GM21526 (cell line): ENCODE results near the gene PCDHGB3.
"Not testable (repeated sequence)": the region's sequence is repeated elsewhere in the genome, so short reads cannot be mapped to it uniquely, and the experiment has no call there.

Experiments
- ATAC-seq: cut with Tn5 transposase; IDR thresholded peaks from one replicate; pipeline ENCODE4 v1.9.1; 2021; ENCODE audit warnings: moderate library complexity; ENCODE audit not compliant: unreplicated experiment, low FRiP score

PCDHGB3 gene

DNA sequence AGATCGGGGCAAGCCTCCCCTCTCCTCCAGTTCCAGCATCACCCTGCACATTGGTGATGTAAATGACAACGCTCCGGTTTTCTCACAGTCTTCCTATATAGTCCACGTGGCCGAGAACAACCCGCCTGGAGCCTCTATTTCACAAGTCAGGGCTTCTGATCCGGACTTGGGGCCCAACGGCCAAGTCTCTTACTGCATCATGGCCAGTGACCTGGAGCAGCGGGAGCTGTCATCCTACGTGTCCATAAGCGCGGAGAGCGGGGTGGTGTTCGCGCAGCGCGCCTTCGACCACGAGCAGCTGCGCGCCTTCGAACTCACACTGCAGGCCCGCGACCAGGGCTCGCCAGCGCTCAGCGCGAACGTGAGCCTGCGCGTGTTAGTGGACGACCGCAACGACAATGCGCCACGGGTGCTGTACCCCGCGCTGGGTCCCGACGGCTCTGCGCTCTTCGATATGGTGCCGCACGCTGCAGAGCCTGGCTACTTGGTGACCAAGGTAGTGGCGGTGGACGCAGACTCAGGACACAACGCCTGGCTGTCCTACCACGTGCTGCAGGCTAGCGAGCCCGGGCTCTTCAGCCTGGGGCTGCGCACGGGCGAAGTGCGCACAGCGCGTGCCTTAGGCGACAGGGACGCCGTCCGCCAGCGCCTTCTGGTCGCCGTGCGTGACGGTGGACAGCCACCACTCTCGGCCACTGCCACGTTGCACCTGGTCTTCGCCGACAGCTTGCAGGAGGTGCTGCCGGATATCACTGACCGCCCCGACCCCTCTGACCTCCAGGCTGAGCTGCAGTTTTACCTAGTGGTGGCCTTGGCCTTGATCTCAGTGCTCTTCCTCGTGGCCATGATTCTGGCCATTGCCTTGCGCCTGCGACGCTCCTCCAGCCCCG, 19.4 kb downstream of the PCDHGB3 start:
- ATAC-seq, result no peak

DNA sequence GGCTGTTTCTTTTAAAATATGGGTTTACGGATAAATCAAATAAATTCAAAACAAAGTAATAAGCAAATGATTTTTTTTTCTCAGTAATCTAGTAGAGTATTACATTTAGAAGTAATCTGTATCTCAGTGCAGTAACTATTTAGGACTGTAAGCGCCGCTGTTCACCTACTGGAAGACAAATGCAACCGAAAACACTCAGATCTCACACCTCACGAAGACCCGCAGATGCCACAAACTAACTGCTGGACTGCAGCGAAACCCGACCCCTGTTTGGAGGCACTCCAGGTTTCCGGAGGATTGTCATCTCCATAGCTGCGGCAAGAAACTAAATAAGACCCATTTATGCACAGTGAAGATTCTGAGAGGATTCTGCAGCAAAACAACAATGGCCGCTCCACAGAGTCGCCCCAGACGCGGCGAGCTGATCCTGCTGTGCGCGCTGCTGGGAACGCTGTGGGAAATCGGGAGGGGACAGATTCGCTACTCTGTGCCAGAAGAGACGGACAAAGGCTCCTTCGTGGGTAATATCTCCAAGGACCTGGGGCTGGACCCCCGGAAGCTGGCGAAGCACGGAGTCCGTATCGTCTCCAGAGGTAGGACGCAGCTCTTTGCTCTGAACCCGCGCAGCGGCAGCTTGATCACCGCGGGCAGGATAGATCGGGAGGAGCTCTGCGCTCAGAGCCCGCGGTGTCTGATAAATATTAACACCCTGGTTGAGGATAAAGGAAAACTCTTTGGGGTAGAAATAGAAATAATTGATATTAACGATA, 22.6 kb downstream of the PCDHGB3 start, which contains the start of gene PCDHGA8:
Gene PCDHGA8, plus strand, starts transcription at position 205 of the 770 bp plus-strand sequence. Its CDS starts 181 bp downstream, at position 386.
- no peak for ATAC-seq

DNA sequence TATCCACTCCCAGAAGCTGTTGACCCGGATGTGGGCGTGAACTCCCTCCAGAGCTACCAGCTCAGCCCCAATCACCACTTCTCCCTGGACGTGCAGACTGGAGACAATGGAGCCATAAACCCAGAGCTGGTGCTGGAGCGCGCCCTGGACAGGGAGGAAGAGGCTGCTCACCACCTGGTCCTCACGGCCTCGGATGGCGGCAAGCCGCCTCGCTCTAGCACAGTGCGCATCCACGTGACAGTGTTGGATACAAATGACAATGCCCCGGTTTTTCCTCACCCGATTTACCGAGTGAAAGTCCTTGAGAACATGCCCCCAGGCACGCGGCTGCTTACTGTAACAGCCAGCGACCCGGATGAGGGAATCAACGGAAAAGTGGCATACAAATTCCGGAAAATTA, 23.2 kb downstream of the PCDHGB3 start:
- no peak for ATAC-seq

DNA sequence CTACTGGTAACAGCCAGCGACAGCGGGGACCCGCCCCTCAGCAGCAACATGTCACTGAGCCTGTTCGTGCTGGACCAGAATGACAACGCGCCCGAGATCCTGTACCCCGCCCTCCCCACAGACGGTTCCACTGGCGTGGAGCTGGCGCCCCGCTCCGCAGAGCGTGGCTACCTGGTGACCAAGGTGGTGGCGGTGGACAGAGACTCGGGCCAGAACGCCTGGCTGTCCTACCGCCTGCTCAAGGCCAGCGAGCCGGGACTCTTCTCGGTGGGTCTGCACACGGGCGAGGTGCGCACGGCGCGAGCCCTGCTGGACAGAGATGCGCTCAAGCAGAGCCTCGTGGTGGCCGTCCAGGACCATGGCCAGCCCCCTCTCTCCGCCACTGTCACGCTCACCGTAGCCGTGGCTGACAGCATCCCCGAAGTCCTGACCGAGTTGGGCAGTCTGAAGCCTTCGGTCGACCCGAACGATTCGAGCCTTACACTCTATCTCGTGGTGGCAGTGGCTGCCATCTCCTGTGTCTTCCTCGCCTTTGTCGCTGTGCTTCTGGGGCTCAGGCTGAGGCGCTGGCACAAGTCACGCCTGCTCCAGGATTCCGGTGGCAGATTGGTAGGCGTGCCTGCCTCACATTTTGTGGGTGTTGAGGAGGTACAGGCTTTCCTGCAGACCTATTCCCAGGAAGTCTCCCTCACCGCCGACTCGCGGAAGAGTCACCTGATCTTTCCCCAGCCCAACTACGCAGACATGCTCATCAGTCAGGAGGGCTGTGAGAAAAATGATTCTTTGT, 24.6 kb downstream of the PCDHGB3 start:
- not testable (repeated sequence) for ATAC-seq

DNA sequence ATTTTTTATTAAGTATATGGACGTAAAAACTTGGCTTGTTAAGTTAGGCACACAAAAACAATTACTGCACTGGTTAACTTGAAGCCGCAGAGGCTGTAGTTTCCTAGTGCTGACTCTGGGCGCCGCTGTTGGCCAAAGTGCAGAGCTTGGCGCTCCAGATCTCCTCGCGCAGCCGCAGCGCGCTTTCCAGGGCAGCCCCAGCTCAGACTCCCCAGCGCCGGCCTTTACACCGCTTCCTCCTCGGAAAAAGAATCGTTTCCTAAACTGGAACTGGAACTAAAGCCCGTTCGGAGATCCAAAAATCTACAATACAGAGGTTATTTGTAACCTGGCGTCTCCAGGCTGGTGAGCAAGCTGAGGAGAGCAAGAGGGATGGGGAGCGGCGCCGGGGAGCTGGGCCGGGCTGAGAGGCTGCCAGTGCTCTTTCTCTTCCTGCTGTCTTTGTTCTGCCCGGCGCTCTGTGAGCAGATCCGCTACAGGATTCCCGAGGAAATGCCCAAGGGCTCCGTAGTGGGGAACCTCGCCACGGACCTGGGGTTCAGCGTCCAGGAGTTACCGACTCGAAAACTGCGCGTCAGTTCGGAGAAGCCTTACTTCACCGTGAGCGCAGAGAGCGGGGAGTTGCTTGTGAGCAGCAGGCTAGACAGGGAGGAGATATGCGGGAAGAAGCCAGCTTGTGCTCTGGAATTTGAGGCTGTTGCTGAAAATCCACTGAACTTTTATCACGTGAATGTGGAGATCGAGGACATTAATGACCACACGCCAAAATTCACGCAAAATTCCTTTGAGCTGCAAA, 27.9 kb downstream of the PCDHGB3 start, which contains the start of gene PCDHGB5:
Gene PCDHGB5, plus strand, starts transcription at position 192 of the 796 bp plus-strand sequence. Its CDS starts 181 bp downstream, at position 373.
- peak; percentile 93 for ATAC-seq

DNA sequence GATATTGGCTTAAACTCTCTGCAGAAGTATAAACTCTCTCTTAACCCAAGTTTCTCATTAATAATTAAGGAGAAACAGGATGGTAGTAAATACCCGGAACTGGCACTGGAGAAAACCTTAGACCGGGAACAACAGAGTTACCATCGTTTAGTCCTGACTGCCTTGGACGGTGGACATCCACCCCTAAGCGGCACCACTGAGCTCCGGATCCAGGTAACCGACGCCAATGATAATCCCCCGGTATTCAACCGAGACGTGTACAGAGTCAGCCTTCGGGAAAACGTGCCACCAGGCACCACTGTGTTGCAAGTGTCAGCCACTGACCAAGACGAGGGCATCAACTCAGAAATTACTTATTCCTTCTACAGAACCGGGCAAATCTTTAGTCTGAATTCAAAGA, 28.6 kb downstream of the PCDHGB3 start:
- ATAC-seq, result no peak

DNA sequence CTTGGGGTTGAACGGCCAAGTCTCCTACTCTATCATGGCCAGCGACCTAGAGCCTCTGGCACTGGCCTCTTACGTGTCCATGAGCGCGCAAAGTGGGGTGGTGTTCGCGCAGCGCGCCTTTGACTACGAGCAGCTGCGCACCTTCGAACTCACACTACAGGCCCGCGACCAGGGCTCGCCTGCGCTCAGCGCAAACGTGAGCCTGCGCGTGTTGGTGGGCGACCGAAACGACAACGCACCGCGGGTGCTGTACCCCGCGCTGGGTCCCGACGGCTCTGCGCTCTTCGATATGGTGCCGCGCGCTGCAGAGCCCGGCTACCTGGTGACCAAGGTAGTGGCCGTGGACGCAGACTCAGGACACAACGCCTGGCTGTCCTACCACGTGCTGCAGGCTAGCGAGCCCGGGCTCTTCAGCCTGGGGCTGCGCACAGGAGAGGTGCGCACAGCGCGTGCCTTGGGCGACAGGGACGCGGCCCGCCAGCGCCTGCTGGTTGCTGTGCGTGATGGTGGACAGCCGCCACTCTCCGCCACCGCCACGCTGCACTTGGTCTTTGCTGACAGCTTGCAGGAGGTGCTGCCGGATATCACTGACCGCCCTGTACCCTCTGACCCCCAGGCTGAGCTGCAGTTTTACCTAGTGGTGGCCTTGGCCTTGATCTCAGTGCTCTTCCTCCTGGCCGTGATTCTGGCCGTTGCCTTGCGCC, 29.7 kb downstream of the PCDHGB3 start:
- no peak for ATAC-seq

DNA sequence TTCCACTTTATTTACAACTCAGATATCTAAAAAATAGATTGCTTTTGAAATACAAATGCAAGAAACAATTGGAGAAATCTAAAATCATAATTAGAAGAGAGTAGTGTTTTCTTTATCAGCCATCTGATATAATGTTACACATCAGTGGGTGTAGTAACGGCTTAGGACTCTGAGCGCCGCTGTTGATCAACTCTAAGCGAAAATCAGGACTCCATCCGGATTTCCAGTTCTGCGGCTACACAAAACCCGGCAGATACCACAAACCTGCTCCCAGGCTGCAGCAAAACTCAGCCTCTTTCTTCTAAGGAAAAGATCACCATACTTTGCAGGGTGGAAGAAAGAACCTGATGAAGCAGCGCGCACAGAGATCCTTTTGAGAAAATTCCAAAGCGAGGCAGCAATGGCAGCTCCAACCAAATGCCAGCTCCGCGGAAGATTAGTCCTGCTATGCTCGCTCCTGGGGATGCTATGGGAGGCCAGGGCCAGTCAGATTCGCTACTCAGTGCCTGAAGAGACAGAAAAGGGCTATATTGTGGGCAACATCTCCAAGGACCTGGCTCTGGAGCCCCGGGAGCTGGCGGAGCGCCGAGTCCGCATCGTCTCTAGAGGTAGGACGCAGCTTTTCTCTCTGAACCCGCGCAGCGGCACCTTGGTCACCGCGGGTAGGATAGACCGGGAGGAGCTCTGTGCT, 32.7 kb downstream of the PCDHGB3 start, which contains the start of gene PCDHGA9:
Gene PCDHGA9, plus strand, starts transcription at position 226 of the 691 bp plus-strand sequence. Its CDS starts 175 bp downstream, at position 401.
- ATAC-seq, result no peak

DNA sequence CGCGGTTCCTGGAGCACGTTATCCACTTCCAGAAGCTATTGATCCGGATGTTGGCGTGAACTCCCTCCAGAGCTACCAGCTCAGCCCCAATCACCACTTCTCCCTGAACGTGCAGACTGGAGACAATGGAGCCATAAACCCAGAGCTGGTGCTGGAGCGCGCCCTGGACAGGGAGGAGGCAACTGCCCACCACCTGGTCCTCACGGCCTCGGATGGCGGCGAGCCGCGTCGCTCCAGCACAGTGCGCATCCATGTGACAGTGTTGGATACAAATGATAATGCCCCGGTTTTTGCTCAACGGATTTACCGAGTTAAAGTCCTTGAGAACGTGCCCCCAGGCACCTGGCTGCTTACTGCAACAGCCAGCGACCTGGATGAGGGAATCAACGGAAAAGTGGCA, 33.3 kb downstream of the PCDHGB3 start:
- no peak for ATAC-seq

DNA sequence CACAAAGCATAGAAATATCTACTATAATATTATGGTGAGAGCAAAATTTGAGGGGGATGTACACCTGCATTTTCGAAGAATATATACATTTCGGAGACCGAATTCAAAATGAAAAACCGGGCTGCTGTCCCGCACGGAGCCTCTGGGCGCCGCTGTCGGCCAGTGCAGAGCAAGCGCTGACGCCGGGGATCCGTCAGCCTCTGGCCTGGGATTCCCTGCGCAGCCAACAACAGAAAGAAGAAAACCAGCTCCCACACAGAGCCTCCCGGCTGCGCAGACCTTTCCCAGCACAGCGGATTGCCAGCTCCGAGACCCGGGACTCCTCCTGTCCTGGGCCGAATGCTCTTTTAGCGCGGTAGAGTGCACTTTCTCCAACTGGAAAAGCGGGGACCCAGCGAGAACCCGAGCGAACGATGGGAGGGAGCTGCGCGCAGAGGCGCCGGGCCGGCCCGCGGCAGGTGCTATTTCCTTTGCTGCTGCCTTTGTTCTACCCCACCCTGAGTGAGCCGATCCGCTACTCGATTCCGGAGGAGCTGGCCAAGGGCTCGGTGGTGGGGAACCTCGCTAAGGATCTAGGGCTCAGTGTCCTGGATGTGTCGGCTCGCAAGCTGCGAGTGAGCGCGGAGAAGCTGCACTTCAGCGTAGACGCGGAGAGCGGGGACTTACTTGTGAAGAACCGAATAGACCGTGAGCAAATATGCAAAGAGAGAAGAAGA, 37.9 kb downstream of the PCDHGB3 start, which contains the start of gene PCDHGB6:
Gene PCDHGB6, plus strand, starts transcription at position 232 of the 716 bp plus-strand sequence. Its CDS starts 182 bp downstream, at position 414.
- ATAC-seq, result peak; percentile 75

DNA sequence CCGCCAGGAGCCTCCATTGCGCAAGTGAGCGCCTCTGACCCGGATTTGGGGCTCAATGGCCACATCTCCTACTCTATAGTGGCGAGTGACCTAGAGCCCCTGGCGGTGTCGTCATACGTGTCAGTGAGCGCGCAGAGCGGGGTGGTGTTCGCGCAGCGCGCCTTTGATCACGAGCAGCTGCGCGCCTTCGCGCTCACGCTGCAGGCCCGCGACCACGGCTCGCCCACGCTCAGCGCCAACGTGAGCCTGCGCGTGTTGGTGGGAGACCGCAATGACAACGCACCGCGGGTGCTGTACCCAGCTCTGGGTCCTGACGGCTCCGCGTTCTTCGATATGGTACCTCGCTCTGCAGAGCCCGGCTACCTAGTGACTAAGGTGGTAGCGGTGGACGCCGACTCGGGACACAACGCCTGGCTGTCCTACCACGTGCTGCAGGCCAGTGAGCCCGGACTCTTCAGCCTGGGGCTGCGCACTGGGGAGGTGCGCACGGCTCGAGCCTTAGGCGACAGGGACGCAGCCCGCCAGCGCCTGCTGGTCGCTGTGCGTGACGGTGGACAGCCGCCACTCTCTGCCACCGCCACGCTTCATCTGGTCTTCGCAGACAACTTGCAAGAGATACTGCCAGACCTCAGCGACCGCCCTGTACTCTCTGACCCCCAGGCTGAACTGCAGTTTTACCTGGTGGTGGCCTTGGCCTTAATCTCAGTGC, 39.7 kb downstream of the PCDHGB3 start:
- no peak for ATAC-seq

DNA sequence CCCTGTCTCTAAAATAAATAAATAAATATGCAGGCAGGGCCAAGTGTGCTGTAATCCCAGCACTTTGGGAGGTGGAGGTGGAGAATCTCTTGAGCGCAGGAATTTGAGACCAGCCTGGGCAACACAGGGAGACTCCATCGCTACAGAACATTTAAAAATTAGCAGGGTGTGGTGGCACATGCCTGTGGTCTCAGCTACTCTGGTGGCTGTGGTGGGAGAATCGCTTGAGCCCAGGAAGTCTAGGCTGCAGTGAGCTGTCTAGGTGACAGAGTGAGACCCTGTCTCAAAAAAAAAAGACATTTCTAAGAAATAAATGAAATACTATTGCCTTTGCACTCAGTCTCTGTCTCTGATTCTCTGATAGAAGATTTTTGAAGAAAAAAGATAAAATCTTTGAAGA, 41.5 kb downstream of the PCDHGB3 start:
- no peak for ATAC-seq

DNA sequence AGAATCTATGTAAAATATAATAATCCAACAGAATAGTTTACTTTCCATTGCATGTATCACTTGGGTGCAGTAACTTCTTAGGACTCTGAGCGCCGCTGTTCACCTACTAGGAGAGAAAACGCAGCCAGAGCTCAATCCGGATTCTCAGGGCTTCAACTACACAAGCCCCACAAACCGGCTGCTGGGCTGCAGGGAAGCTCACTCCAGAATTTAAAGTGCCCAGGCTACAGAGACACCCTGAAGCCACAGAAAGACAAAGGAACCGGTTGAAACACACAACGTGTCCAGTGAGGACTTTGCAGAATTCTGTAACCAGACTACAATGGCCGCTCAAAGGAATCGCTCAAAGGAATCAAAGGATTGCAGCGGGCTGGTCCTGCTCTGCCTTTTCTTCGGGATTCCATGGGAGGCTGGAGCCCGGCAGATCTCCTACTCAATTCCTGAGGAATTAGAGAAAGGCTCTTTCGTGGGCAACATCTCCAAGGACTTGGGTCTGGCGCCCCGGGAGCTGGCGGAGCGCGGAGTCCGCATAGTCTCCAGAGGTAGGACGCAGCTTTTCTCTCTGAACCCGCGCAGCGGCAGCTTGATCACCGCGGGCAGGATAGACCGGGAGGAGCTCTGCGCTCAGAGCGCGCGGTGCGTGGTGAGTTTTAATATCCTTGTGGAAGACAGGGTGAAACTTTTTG, 43.0 kb downstream of the PCDHGB3 start, which contains the start of gene PCDHGA10:
Gene PCDHGA10, plus strand, starts transcription at position 134 of the 686 bp plus-strand sequence. Its CDS starts 189 bp downstream, at position 323.
- ATAC-seq, result peak; percentile 84

DNA sequence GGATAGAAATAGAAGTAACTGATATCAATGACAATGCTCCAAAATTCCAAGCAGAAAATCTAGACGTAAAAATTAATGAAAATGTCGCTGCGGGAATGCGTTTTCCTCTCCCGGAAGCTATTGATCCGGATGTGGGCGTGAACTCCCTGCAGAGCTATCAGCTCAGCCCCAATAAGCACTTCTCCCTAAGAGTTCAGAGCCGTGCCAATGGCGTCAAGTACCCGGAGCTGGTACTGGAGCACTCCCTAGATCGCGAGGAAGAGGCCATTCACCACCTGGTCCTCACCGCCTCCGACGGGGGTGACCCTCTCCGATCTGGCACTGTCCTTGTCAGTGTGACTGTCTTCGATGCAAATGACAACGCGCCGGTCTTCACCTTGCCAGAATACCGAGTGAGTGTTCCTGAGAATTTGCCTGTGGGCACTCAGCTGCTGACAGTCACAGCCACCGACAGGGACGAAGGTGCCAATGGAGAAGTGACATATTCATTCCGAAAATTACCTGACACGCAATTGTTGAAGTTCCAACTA, 43.6 kb downstream of the PCDHGB3 start:
- no peak for ATAC-seq

DNA sequence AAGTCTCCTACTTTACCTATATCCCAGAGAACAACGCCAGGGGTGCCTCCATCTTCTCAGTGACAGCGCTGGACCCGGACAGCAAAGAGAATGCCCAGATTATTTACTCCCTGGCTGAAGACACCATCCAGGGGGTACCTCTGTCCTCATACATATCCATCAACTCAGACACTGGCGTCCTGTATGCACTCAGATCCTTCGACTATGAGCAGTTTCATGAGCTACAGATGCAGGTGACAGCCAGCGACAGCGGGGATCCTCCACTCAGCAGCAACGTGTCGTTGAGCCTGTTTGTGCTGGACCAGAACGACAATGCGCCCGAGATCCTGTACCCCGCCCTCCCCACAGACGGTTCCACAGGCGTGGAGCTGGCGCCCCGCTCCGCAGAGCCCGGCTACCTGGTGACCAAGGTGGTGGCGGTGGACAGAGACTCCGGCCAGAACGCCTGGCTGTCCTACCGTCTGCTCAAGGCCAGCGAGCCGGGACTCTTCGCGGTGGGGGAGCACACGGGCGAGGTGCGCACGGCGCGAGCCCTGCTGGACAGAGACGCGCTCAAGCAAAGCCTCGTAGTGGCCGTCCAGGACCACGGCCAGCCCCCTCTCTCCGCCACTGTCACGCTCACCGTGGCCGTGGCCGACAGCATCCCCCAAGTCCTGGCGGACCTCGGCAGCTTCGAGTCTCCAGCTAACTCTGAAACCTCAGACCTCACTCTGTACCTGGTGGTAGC, 44.7 kb downstream of the PCDHGB3 start:
- not testable (repeated sequence) for ATAC-seq
